Upper lobe of right lung (tissue), 1 donor: Measurements from ENCODE around the gene AGL. TPM values are rescaled to one million over a fixed set of nuclear protein-coding genes. Genes with fewer than 3 reads are reported as not detected.
"Not testable (repeated sequence)": the region's sequence is repeated elsewhere in the genome, so short reads cannot be mapped to it uniquely, and the experiment has no call there.

Experiments used
- ATAC-seq: fragments of 200-7000 bp; cut with Tn5 transposase; one replicate; pipeline ENCODE4 v1.9.1; 2020; ENCODE audit warnings: mild to moderate bottlenecking, moderate library complexity
- DNase-seq: peaks from one replicate; pipeline ENCODE4 v3.0.0-alpha.2; 2020
- H3K27ac ChIP-seq: fragments of 200-600 bp; one replicate; pipeline ENCODE4 v1.8.0; 2022
- H3K27me3 ChIP-seq: fragments of 200-600 bp; one replicate; pipeline ENCODE4 v1.8.0; 2022; ENCODE audit warnings: mild to moderate bottlenecking
- H3K36me3 ChIP-seq: fragments of 200-600 bp; one replicate; pipeline ENCODE4 v1.8.0; 2022
- H3K4me1 ChIP-seq: fragments of 200-600 bp; one replicate; pipeline ENCODE4 v1.8.0; 2022
- H3K4me3 ChIP-seq: fragments of 200-600 bp; one replicate; pipeline ENCODE4 v1.8.0; 2022; ENCODE audit warnings: mild to moderate bottlenecking
- H3K9me3 ChIP-seq: fragments of 200-600 bp; one replicate; pipeline ENCODE4 v1.8.0; 2022
- intact Hi-C: fragments of 100-400 bp; cut with DNase I; formaldehyde crosslinking; loops from one replicate; pipeline ENCODE4 v1.11.0; 2022
- total RNA-seq: library from RNA; stranded (reverse); fragmentation: NEBNext Ultra II Directional; extraction: Animal tissue kit (Norgen Biotek cat#: 25700); gene quantifications from one replicate; pipeline ENCODE4 v1.2.1, GENCODE V29; 2021
- TF ChIP-seq, protein P1 (sequence below): fragments of 200-600 bp; IDR thresholded peaks from one replicate; pipeline ENCODE4 v1.8.0; 2022; ENCODE audit warnings: antibody characterized with exemption
- donor health status: DM: no; HTN: yes; CAD: no; lungs with severe emphysema.

The AGL gene
- total RNA-seq, 1 donor from 2014 or later = 14.4 TPM

DNA sequence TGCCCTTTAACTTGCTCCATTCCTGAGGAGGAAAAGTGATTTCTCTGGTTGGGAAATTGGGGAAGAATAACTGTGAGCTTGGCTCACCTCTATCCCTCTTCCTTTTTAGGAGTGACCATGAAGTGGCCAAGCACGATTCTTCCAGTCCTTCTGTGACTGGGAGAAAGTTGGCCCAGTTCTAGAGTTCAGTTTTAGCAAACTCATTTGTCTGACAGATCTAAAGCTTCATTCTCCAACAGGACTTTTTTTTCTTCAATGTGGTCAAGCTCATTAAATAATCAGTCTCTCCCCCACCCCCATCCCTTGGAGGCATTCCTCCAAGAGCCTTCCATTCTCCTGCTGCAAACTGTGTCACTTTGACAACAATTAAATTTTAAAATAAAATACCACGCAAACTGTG lies 6.4 kb upstream of the AGL start:
- no peak for ATAC-seq
- Histone ChIP-seq H3K4me1 (no peaks in the 10 kb centered on the region), H3K4me3 (no peak overlapping the region), H3K27ac (no peak overlapping the region), H3K36me3 (no peaks in the 10 kb centered on the region), H3K27me3 (no peaks in the 10 kb centered on the region), H3K9me3 (no peaks in the 10 kb centered on the region)
- DNase-seq = no peak
- intact Hi-C loops = no loop called here
- TF ChIP-seq, protein P1, sequence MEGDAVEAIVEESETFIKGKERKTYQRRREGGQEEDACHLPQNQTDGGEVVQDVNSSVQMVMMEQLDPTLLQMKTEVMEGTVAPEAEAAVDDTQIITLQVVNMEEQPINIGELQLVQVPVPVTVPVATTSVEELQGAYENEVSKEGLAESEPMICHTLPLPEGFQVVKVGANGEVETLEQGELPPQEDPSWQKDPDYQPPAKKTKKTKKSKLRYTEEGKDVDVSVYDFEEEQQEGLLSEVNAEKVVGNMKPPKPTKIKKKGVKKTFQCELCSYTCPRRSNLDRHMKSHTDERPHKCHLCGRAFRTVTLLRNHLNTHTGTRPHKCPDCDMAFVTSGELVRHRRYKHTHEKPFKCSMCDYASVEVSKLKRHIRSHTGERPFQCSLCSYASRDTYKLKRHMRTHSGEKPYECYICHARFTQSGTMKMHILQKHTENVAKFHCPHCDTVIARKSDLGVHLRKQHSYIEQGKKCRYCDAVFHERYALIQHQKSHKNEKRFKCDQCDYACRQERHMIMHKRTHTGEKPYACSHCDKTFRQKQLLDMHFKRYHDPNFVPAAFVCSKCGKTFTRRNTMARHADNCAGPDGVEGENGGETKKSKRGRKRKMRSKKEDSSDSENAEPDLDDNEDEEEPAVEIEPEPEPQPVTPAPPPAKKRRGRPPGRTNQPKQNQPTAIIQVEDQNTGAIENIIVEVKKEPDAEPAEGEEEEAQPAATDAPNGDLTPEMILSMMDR = no peak

DNA sequence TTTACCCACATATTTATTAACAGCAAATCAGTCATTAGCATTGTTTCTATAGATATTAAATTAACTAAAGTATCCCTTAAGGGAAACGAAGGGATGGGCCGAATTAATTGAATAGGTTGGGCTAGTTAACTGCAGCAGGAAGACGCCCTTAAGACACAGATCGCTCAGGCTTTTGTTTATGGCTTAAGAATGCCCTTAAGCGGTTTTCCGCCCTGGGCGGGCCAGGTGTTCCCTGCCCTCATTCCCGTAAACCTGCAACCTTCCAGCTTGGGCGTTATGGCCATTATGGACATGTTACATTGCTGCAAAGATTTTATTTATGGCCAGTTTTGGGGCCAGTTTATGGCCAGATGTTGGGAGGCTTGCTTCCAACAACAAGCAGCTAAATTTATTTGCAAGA lies 5.0 kb upstream of the AGL start:
- H3K4me3 ChIP-seq, H3K36me3 ChIP-seq, H3K27ac ChIP-seq, ATAC-seq, H3K4me1 ChIP-seq, H3K27me3 ChIP-seq, DNase-seq, H3K9me3 ChIP-seq, intact Hi-C loops: not testable (repeated sequence)

DNA sequence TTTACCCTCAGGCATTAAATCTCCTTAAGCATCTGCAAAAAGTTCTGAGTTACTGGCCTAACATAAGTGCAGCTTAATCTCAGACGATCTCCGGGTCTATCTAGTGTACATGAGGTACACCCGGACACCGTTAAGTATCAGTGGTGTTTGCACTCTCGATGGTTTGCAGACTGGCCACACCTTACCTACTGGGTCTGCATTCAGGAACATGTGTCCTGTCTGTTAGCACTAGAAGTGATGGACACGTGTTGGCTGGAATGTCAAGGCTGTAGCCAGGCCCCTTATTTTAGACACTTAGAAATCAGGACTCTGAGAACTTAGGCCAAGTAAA lies 783 bp upstream of the AGL start:
- H3K4me1 ChIP-seq = peaks cover 4% of the 10 kb centered on the region
- intact Hi-C loops = no loop called here
- ATAC-seq = peak; percentile 49
- TF ChIP-seq, protein P1 = no peak
- no peaks in the 10 kb centered on the region for H3K27me3 ChIP-seq
- no peaks in the 10 kb centered on the region for H3K36me3 ChIP-seq
- H3K4me3 ChIP-seq = peak overlapping the region; percentile 83
- peak overlapping the region; percentile 89 for H3K27ac ChIP-seq
- DNase-seq = no peak
- no peaks in the 10 kb centered on the region for H3K9me3 ChIP-seq

DNA sequence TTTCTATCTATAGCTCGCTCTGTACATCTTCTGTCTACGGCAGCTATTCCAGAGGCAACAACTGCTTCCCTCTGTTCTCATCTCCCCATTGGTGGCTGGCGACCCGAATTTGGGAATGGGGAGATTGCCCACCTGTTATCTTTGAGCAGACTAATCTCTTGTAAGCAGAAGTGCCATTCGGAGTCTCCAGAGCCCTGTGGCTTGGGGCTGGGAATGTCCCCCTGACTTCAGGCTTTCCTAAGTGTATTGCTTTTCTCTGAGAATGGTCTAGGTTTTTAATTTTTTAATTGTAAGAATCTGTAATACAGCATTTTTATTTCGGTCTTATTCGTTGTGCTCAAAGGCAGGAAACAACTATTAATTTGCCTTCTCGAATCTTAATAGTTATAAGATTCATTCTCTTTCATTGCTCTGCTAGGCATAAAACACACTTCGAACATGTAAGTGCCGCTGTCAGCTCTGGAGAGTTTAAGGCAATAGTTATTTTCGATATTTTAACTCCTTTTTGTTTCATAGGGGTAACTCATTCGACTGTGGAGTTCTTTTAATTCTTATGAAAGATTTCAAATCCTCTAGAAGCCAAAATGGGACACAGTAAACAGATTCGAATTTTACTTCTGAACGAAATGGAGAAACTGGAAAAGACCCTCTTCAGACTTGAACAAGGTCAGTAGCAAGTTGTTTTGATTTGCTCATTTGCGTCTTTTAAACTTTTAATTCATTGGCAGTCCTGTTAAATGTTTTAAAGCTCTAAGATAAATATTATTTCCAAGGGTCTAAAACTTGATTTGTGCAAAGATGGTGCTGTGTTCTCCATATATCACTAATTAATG lies 514 bp downstream of the AGL start:
- Histone ChIP-seq H3K9me3 (no peaks in the 10 kb centered on the region), H3K4me1 (peaks cover 4% of the 10 kb centered on the region), H3K27ac (peak overlapping the region; percentile 89), H3K4me3 (peak overlapping the region; percentile 83), H3K27me3 (no peaks in the 10 kb centered on the region), H3K36me3 (peaks cover 6% of the 10 kb centered on the region)
- no peak for DNase-seq
- intact Hi-C loops = no loop called here
- TF ChIP-seq, protein P1 = no peak
- ATAC-seq = no peak

DNA sequence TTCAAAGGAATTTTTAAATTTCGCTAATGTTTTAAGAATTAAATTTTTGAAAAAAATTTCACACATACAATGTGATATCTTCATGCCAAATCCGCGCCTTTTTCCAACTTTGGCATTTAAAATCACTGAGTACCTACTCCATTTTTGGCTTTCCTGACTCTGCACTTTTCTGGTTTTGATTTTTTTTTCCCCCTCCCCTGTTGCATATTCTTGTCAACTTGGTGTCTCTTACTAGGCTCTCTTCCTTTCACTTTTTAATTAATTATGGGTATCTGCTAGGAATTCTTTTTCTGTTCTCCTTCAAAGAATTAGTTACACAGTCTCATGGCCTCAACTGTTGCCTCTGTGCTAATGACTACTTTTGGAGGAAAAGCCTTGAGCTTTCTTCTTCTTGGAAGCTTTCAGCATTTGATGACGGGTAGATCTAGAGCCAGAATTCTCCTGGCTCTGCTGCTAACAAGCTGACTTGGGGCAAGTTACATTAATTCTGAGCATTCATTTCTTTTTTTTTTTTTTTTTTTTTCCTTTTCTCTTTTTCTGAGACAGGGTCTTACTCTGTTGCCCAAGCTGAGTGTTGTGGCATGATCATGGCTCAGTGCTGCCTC lies 1.8 kb downstream of the AGL start:
- TF ChIP-seq, protein P1 = no peak
- Histone ChIP-seq H3K27ac (no peak overlapping the region), H3K4me3 (no peak overlapping the region), H3K36me3 (peaks cover 6% of the 10 kb centered on the region), H3K4me1 (peaks cover 4% of the 10 kb centered on the region), H3K9me3 (no peaks in the 10 kb centered on the region), H3K27me3 (no peaks in the 10 kb centered on the region)
- ATAC-seq = no peak
- intact Hi-C loops = no loop called here
- no peak for DNase-seq

DNA sequence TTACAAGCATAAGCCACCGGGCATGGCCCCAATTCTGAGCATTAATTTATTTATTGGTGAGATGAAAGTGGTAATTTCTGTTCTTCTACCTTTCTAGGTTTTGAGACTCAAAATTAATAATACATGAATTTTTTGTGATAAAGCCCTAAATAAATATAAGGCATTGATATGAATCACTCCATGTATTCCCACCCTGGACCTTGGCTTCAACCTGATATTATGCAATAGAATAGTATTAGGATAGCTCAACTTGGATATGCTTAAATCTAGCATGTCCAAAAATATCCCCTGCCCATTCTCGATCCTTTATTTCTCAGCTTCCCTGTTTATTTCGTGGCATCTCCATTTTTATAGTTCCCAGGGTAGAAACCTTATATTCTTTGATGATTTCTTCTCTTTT lies 2.5 kb downstream of the AGL start:
- ATAC-seq = no peak
- intact Hi-C loops = no loop called here

More for the DNA sequence above, 2.5 kb downstream of the AGL start:
- H3K36me3 ChIP-seq = peaks cover 6% of the 10 kb centered on the region
- TF ChIP-seq, protein P1 = no peak
- no peak overlapping the region for H3K27ac ChIP-seq
- H3K9me3 ChIP-seq = no peaks in the 10 kb centered on the region
- peaks cover 4% of the 10 kb centered on the region for H3K4me1 ChIP-seq
- no peak overlapping the region for H3K4me3 ChIP-seq
- no peaks in the 10 kb centered on the region for H3K27me3 ChIP-seq
- DNase-seq = no peak
